Measurements from ENCODE around the gene RACGAP1.

- TF ChIP-seq POLR2AphosphoS5 (IDR thresholded peaks at IDR 0.05; ENCODE audit: low read depth, low read length) = no peak
- no peak for TF ChIP-seq SIN3A (IDR thresholded peaks at IDR 0.05; ENCODE audit: borderline replicate concordance, insufficient read depth, low read length)
- TF ChIP-seq, protein P1, sequence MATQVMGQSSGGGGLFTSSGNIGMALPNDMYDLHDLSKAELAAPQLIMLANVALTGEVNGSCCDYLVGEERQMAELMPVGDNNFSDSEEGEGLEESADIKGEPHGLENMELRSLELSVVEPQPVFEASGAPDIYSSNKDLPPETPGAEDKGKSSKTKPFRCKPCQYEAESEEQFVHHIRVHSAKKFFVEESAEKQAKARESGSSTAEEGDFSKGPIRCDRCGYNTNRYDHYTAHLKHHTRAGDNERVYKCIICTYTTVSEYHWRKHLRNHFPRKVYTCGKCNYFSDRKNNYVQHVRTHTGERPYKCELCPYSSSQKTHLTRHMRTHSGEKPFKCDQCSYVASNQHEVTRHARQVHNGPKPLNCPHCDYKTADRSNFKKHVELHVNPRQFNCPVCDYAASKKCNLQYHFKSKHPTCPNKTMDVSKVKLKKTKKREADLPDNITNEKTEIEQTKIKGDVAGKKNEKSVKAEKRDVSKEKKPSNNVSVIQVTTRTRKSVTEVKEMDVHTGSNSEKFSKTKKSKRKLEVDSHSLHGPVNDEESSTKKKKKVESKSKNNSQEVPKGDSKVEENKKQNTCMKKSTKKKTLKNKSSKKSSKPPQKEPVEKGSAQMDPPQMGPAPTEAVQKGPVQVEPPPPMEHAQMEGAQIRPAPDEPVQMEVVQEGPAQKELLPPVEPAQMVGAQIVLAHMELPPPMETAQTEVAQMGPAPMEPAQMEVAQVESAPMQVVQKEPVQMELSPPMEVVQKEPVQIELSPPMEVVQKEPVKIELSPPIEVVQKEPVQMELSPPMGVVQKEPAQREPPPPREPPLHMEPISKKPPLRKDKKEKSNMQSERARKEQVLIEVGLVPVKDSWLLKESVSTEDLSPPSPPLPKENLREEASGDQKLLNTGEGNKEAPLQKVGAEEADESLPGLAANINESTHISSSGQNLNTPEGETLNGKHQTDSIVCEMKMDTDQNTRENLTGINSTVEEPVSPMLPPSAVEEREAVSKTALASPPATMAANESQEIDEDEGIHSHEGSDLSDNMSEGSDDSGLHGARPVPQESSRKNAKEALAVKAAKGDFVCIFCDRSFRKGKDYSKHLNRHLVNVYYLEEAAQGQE (IDR thresholded peaks at IDR 0.05; ENCODE audit: insufficient read depth in 1 of 2, low read depth in 2 of 2, low read length in 2 of 2) = no peak
- no peak for TF ChIP-seq TAF1 (IDR thresholded peaks at IDR 0.05; ENCODE audit: borderline replicate concordance, insufficient read depth, low read length)
- TF ChIP-seq FOXP2 (optimal IDR thresholded peaks at IDR 0.05; ENCODE audit: borderline replicate concordance, extremely low read depth, extremely low read length, insufficient read depth) = no peak
Observed at GRCh38 chr12:49982246-49983087, 42.8 kb downstream of the RACGAP1 start.

Measured in PFSK-1 (cell line).